ENCODE data around the gene LYPD6B. TPM values are rescaled to one million over a fixed set of nuclear protein-coding genes. Genes with fewer than 3 reads are reported as not detected.
A peak's percentile ranks its signal among the peaks of the same experiment; 100 is the strongest.

The LYPD6B gene
- total RNA-seq, 1 experiment from 2014 or later, result 2.0 TPM

GRCh38 chr2:149034406-149034805 is 4.1 kb upstream of the LYPD6B start:
- H3K23me2 ChIP-seq (ENCODE audit: insufficient read length, low read depth, low read length, poor library complexity, severe bottlenecking), result peaks cover 7% of the 10 kb centered on the region
- no peak overlapping the region for H3K56ac ChIP-seq (ENCODE audit: insufficient read length, low read depth, low read length)
- H3K27ac Mint-ChIP-seq, result peak overlapping the region in 1 of 3 experiments; percentile 74; a peak in 1 of 7 replicates
- H3K9me3 Mint-ChIP-seq, result no peaks in the 10 kb centered on the region
- no peaks in the 10 kb centered on the region for H3K79me2 ChIP-seq (ENCODE audit: insufficient read depth, low read length)
- WGBS (ENCODE audit: extremely low coverage, insufficient read length, low lambda C conversion rate), result no CpG with 5 or more reads among the region's 6 CpGs
- no peaks in the 10 kb centered on the region for H3K36me3 Mint-ChIP-seq (ENCODE audit: insufficient read depth in 1 of 3, low read depth in 3 of 3)
- DNase-seq, result no peak
- no peak overlapping the region for H3K14ac ChIP-seq (ENCODE audit: insufficient read depth, low read length)
- no peak overlapping the region for H2AFZ ChIP-seq (ENCODE audit: low read length)
- H3K4ac ChIP-seq (ENCODE audit: low read depth, low read length), result no peak overlapping the region
- no peak overlapping the region for H3K4me3 Mint-ChIP-seq
- no peak overlapping the region for H4K8ac ChIP-seq (replicated peaks; ENCODE audit: insufficient read length, low read depth, low read length)
- 0 out of 2 replicates have a peak, but pooled peaks cover 3% of the 10 kb centered on the region for H3K4me1 ChIP-seq (ENCODE audit: insufficient read depth, low read length)
- H3K4me2 ChIP-seq (ENCODE audit: insufficient read depth, insufficient read length, low read length), result no peak overlapping the region
- H3K27ac ChIP-seq (ENCODE audit: insufficient read length, low read depth, low read length), result no peak overlapping the region
- peaks cover 25 to 28% of the 10 kb centered on the region in 2 experiments for H3K4me1 Mint-ChIP-seq
- H2BK20ac ChIP-seq (ENCODE audit: low read depth, low read length, poor library complexity, severe bottlenecking), result no peak overlapping the region
- H2BK12ac ChIP-seq (ENCODE audit: insufficient read length, low read depth, low read length), result no peak overlapping the region
- H4K91ac ChIP-seq (ENCODE audit: insufficient read length, low read depth, low read length), result no peak overlapping the region
- no peak overlapping the region for H3T11ph ChIP-seq (ENCODE audit: low read length)
- H2BK120ac ChIP-seq (ENCODE audit: low read depth, low read length, poor library complexity, severe bottlenecking), result no peak overlapping the region
- H3K18ac ChIP-seq (ENCODE audit: insufficient read length, low read depth, low read length), result no peak overlapping the region
- H3K79me1 ChIP-seq (ENCODE audit: insufficient read depth, low read depth, low read length, poor library complexity, severe bottlenecking), result no peaks in the 10 kb centered on the region
- no peak overlapping the region for H3K23ac ChIP-seq (ENCODE audit: insufficient read length, low read depth, low read length)
- no peaks in the 10 kb centered on the region for H3K9me3 ChIP-seq (ENCODE audit: control insufficient read depth, low read depth, low read length)
- no peak overlapping the region for H2BK5ac ChIP-seq (ENCODE audit: insufficient read length, low read length)
- peaks cover 26% of the 10 kb centered on the region for H3K27me3 Mint-ChIP-seq (ENCODE audit: low read depth)
- H3K27me3 ChIP-seq (ENCODE audit: insufficient read depth, low read length), result peaks cover 3% of the 10 kb centered on the region; the same call in 1 of the 2 replicates
- no peak overlapping the region for H4K5ac ChIP-seq (ENCODE audit: insufficient read length, low read depth, low read length)
- H2BK15ac ChIP-seq (ENCODE audit: low read depth, low read length), result no peak overlapping the region
- no peak for TF ChIP-seq CTCF (conservative IDR thresholded peaks at IDR 0.05)
- H3K9ac ChIP-seq (ENCODE audit: extremely low read depth, insufficient read length, low read length), result no peak overlapping the region
- no peaks in the 10 kb centered on the region for H4K20me1 ChIP-seq (ENCODE audit: control insufficient read depth, insufficient read depth, insufficient read length)
- H2AK5ac ChIP-seq (ENCODE audit: insufficient read length, low read length), result no peak overlapping the region

Measured in H9 (cell line).